Measurements from ENCODE around the gene EFCC1. TPM values are rescaled to one million over a fixed set of nuclear protein-coding genes. Genes with fewer than 3 reads are reported as not detected.

EFCC1 gene
- total and polyA plus RNA-seq, 2 of the 13 experiments (the other 11 are each of a cell fraction or from before 2014, with no cell fraction given): not detected

DNA sequence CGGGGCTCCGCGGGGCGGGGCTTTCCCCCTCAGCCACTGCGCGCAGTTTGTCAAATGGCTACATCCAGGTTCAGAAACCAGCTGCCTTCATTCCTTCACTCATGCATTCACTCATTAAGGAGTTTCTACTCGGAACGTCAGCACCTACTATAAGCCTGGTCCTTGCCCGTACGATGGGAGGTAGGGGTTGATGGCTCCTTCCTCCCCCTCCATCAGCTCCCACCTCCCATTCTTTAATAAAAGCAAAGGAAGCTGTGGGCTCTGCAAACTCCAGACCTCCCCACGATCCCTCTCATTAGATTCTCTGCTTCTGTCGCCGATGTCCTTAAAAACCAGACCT lies 7.0 kb upstream of the EFCC1 start:
- Histone ChIP-seq H3K36me3 (replicated peaks in 1 of 2; ENCODE audit: control insufficient read depth in 1 of 2, insufficient read depth in 2 of 2, low read length in 2 of 2) (no peaks in the 10 kb centered on the region; a peak in 1 of 5 replicates), H3K4me2 (ENCODE audit: low read depth, low read length) (no peak overlapping the region), H3K27me3 (ENCODE audit: control insufficient read depth in 1 of 2, insufficient read depth in 2 of 2, low read length in 2 of 2) (peaks cover 3 to 37% of the 10 kb centered on the region in 2 experiments), H3K9me3 (ENCODE audit: low read length) (no peaks in the 10 kb centered on the region), H3K4me3 (replicated peaks in 1 of 3; ENCODE audit: insufficient read depth in 1 of 3, low read depth in 2 of 3, low read length in 3 of 3) (0 out of 6 replicates have a peak overlapping the region, but pooled peaks of 1 of the 3 experiments have one; percentile 23), H4K20me1 (ENCODE audit: insufficient read depth, low read length) (no peaks in the 10 kb centered on the region), H2AFZ (ENCODE audit: low read length) (no peak overlapping the region), H3K4me1 (ENCODE audit: insufficient read depth, low read length) (peaks cover 18% of the 10 kb centered on the region), H3K27ac (ENCODE audit: extremely low read length, insufficient read depth, low read length) (no peak overlapping the region), H3K79me2 (ENCODE audit: insufficient read depth, low read length) (no peaks in the 10 kb centered on the region), H3K9ac (ENCODE audit: insufficient read depth, low read depth, low read length) (no peak overlapping the region)
- FAIRE-seq: no peak
- in situ Hi-C loops (cut with HindIII; ENCODE audit: extremely low pct_ligation_motif_present, low pct_unique_long_range_greater_than_20kb): no loop called here
- DNase-seq (ENCODE audit: low spot score): no peak
- intact Hi-C loops (cut with micrococcal nuclease; ENCODE audit: unreplicated experiment): no loop called here
- ChIA-PET CTCF (ENCODE audit: low intra/inter-chr PET ratio, low total read pairs) (no interaction called here), POLR2A (no interaction called here)
- 60% methylated on average over 9 of the region's 13 CpGs for WGBS (ENCODE audit: low lambda C conversion rate)
- TF ChIP-seq ZNF256 (CRISPR knock-in tag; conservative IDR thresholded peaks at IDR 0.05): no peak
- TF ChIP-seq, protein P1, sequence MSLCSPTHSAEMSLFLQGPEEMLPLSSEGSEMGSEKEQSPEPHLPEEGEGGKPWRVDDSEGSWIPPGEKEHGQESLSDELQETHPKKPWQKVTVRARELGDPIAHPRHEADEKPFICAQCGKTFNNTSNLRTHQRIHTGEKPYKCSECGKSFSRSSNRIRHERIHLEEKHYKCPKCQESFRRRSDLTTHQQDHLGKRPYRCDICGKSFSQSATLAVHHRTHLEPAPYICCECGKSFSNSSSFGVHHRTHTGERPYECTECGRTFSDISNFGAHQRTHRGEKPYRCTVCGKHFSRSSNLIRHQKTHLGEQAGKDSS (CRISPR knock-in tag; IDR thresholded peaks at IDR 0.05; ENCODE audit: borderline replicate concordance, low read depth): no peak
- TF ChIP-seq ZNF557 (CRISPR knock-in tag; IDR thresholded peaks at IDR 0.05): no peak
- TF ChIP-seq PHF20 (CRISPR knock-in tag; IDR thresholded peaks at IDR 0.05): no peak
- no peak for TF ChIP-seq ZSCAN9 (CRISPR knock-in tag; IDR thresholded peaks at IDR 0.05; ENCODE audit: borderline replicate concordance)
- no peak for TF ChIP-seq CBX5 (CRISPR knock-in tag; IDR thresholded peaks at IDR 0.05; ENCODE audit: borderline replicate concordance)
- TF ChIP-seq ZNF251 (CRISPR knock-in tag; IDR thresholded peaks at IDR 0.05): no peak
- TF ChIP-seq, protein P2, sequence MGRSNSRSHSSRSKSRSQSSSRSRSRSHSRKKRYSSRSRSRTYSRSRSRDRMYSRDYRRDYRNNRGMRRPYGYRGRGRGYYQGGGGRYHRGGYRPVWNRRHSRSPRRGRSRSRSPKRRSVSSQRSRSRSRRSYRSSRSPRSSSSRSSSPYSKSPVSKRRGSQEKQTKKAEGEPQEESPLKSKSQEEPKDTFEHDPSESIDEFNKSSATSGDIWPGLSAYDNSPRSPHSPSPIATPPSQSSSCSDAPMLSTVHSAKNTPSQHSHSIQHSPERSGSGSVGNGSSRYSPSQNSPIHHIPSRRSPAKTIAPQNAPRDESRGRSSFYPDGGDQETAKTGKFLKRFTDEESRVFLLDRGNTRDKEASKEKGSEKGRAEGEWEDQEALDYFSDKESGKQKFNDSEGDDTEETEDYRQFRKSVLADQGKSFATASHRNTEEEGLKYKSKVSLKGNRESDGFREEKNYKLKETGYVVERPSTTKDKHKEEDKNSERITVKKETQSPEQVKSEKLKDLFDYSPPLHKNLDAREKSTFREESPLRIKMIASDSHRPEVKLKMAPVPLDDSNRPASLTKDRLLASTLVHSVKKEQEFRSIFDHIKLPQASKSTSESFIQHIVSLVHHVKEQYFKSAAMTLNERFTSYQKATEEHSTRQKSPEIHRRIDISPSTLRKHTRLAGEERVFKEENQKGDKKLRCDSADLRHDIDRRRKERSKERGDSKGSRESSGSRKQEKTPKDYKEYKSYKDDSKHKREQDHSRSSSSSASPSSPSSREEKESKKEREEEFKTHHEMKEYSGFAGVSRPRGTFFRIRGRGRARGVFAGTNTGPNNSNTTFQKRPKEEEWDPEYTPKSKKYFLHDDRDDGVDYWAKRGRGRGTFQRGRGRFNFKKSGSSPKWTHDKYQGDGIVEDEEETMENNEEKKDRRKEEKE (IDR thresholded peaks at IDR 0.05): no peak
- TF ChIP-seq ZNF782 (CRISPR knock-in tag; IDR thresholded peaks at IDR 0.05; ENCODE audit: borderline replicate concordance): no peak
- no peak for TF ChIP-seq ZNF441 (CRISPR knock-in tag; IDR thresholded peaks at IDR 0.05; ENCODE audit: borderline replicate concordance)
- no peak for TF ChIP-seq SIN3A (IDR thresholded peaks at IDR 0.05; ENCODE audit: borderline replicate concordance, low read depth, low read length)
- TF ChIP-seq HHEX (CRISPR knock-in tag; IDR thresholded peaks at IDR 0.05): no peak
- no peak for TF ChIP-seq ZNF737 (CRISPR knock-in tag; IDR thresholded peaks at IDR 0.05; ENCODE audit: borderline replicate concordance)
- TF ChIP-seq TARDBP (CRISPR knock-in tag; IDR thresholded peaks at IDR 0.05): no peak
- TF ChIP-seq, protein P3, sequence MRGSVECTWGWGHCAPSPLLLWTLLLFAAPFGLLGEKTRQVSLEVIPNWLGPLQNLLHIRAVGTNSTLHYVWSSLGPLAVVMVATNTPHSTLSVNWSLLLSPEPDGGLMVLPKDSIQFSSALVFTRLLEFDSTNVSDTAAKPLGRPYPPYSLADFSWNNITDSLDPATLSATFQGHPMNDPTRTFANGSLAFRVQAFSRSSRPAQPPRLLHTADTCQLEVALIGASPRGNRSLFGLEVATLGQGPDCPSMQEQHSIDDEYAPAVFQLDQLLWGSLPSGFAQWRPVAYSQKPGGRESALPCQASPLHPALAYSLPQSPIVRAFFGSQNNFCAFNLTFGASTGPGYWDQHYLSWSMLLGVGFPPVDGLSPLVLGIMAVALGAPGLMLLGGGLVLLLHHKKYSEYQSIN (CRISPR knock-in tag; IDR thresholded peaks at IDR 0.05; ENCODE audit: borderline replicate concordance): no peak
- no peak for ATAC-seq
- no TSS peak for BruUV-seq (replicated peaks)

Measured in HepG2 (cell line).